ENCODE measurements around the gene IRAK1BP1. TPM values are rescaled to one million over a fixed set of nuclear protein-coding genes. Genes with fewer than 3 reads are reported as not detected.
A peak's percentile ranks its signal among the peaks of the same experiment; 100 is the strongest.
"Not testable (repeated sequence)": the region's sequence is repeated elsewhere in the genome, so short reads cannot be mapped to it uniquely, and the experiment has no call there.

The IRAK1BP1 gene
- total RNA-seq = 5.2 TPM

DNA sequence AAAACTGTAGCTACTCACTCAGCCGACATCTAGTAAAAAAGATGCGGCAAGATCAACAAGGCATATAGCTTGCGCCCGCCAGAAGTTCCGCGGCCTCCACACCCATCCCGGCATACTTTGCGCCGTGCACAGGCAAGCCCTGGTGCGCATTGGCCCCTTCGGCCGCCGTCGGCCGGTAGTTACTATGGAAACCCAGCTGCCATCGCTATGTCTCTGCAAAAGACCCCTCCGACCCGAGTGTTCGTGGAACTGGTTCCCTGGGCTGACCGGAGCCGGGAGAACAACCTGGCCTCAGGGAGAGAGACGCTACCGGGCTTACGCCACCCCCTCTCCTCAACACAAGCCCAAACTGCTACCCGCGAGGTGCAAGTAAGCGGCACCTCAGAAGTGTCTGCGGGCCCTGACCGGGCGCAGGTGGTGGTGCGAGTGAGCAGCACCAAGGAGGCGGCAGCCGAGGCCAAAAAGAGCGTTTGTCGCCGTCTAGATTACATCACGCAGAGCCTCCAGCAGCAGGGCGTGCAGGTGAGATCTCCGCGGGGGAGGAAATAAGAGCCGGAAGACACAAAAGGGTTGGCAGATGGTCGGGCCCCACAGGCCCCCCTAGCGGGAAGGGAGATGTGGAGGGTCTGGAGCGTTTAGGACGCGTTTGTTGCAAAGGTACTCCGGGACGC lies at the start of gene IRAK1BP1:
Gene IRAK1BP1, plus strand, starts transcription at position 182 of the 671 bp plus-strand sequence. Its CDS starts 26 bp downstream, at position 208.
- peak; percentile 98 for ATAC-seq
- intact Hi-C loops (cut with DNase I) = no loop called here
- DNase-seq (ENCODE audit: low spot score) = peak; percentile 86

GRCh38 chr6:78824045-78824444 lies 43.3 kb upstream of the IRAK1BP1 start:
- DNase-seq (ENCODE audit: low spot score) (no peak), ATAC-seq (no peak)
- intact Hi-C loops (cut with DNase I) = no loop called here

- no peak for DNase-seq (ENCODE audit: low spot score)
- no peak for ATAC-seq
- intact Hi-C loops (cut with DNase I) = no loop called here
These were observed 37.9 kb upstream of the IRAK1BP1 start for GRCh38 chr6:78829407-78829806.

DNA sequence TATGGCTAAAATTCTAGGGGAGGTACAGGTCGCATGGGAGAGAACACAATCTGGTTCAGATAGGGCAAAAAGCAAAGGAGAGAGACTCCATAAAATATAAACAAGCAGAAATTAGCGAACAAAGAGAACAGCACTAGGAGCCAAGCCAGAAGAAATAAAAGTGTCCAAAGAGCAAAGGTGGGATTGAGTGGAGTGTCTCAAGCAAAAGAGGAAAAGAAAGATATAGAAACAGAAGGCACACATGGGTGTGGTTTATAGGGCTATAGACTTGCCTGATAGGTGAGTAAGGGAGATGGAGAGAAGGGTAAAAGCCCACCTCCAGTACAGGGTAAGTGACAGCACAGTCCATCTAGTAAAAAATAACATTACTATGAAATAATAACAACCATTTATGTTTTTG lies 36.5 kb upstream of the IRAK1BP1 start:
- ATAC-seq = no peak
- no peak for DNase-seq (ENCODE audit: low spot score)
- intact Hi-C loops (cut with DNase I) = no loop called here

DNA sequence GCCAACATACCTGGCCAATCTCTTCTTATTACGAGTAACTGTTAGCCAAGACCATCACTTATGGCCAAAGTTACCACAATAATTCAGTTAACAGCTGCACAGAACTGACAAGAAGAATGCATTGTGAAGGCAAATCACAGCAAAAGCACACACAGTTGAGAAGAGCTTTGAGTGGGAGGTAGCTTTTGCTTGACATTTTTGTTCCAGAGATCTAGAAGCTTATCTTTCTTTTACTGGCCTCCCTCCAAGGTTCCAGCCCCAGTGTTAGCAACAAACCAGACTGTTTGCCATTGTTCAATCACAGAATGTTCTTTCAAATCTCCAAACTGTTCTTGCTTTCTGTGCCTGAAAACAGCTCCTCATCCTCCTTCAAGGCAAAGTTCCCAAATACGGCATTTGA lies 35.9 kb upstream of the IRAK1BP1 start:
- intact Hi-C loops (cut with DNase I) = no loop called here
- no peak for ATAC-seq
- DNase-seq (ENCODE audit: low spot score) = no peak

DNA sequence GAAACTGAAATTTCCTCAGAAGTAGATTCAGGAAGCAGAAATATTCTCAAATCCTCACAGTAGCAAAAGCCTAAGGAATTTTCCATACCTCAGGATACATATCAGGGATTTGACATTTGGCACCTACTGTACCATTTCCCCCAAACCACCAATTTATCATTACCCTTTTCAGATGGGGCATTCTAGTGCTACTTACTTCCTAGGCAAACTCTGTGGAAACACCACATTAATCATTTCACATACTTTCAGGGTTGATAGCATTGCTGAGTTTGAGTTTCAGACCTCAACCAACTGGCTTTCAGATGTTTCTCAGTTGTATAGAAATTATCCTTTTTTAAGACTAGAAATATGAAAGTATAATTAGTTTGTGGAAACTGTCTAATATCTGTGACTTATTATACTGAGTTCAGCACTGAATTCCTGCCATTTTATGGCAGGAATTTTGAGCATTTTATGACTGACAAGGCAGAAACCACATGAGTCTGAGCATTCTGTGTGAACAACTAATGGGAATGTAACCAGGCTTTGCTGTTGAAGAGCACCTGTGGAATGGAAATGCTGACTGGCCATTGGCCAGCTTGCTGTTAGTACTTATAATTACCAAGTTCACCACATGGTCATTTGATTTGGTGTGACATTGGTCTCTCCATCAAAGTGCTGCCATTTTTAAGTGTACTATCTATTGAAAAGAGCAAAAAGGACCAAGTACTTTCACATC lies 35.1 kb upstream of the IRAK1BP1 start:
- intact Hi-C loops (cut with DNase I) = no loop called here
- no peak for DNase-seq (ENCODE audit: low spot score)
- no peak for ATAC-seq

- ATAC-seq (no peak), DNase-seq (ENCODE audit: low spot score) (no peak)
- intact Hi-C loops (cut with DNase I) = no loop called here
These were observed 31.5 kb upstream of the IRAK1BP1 start for GRCh38 chr6:78835817-78836216.

DNA sequence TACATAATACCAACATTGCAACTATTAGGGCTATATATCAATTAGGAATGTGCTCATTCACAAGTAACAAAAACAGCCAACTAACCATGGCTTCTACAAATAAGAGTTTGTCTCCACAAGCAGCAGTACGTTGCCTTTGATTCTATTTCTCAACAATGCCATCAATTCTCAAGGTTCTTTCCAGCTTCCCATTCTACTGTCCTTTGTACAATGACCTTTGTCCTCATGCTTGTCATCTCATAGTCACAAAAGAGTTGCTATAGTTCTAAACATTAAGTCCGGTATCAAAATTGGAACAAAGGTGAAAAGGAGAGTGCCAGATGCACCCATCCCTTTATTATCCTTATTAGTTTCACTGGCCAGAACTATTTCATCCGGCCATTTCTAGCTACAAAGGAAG lies 30.8 kb upstream of the IRAK1BP1 start:
- DNase-seq (ENCODE audit: low spot score) = no peak
- no peak for ATAC-seq
- intact Hi-C loops (cut with DNase I) = no loop called here

GRCh38 chr6:78841111-78841510 lies 26.2 kb upstream of the IRAK1BP1 start:
- intact Hi-C loops (cut with DNase I) = no loop called here
- DNase-seq (ENCODE audit: low spot score) (no peak), ATAC-seq (no peak)

GRCh38 chr6:78842953-78843352 lies 24.4 kb upstream of the IRAK1BP1 start:
- no peak for DNase-seq (ENCODE audit: low spot score)
- no peak for ATAC-seq
- intact Hi-C loops (cut with DNase I) = no loop called here

DNA sequence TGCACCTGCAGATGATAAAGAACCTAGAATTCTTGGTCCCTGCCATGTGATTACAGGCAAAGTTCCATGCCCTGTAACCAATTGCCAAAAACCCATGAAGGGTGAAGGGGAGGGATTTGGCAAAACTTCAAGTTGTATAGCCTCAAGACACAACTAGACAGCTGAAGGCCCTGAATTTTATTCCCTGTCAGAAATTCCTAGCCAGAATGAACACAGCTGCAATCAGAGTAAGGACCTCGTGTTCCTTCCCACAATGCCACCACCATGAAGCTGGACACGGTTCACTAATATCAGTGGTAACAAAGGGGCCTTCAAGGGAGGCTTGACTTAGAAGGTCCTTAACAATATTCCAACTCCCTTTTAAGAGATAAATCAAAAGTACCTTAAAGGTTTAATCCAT lies 22.5 kb upstream of the IRAK1BP1 start:
- no peak for ATAC-seq
- intact Hi-C loops (cut with DNase I) = no loop called here
- DNase-seq (ENCODE audit: low spot score) = no peak

DNA sequence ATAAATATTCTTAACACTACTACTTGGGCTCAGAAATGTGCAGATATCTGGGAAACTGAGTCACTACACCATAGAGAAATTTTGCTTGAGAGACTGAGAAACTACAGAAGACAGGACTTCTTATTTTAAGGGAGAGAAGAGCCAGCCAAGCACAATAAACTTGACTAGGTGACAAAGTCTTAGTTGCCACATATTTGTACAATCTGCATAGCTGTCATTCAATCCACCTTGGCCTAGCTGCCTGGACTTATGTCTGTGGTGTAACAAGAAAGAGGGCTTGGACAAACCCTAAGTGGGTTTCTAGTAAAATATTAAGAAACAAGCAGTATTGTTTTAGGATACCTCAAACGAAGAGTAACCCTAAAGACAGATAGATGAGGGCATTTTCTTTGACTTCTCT lies 21.8 kb upstream of the IRAK1BP1 start:
- intact Hi-C loops (cut with DNase I) = no loop called here
- DNase-seq (ENCODE audit: low spot score) = no peak
- no peak for ATAC-seq

DNA sequence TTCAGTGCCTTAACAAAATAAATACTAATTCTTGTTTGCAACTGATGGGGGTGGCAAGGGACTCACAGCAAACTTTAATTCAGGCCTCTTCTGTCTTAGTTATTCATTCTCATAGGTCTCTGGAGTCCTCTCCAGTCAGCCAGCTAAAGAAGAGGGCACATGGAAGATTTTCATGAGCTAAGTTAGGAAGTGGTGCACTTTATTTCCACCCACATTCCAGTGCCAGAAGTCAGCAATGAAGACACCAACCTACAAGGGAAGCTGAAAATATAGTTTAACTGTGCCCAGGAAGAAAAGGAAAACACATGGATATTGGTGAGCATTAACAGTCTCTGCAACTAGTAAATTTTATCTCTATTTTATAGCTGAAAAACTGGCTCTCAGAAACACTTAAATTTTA lies 16.7 kb upstream of the IRAK1BP1 start:
- intact Hi-C loops (cut with DNase I) = no loop called here
- ATAC-seq (no peak), DNase-seq (ENCODE audit: low spot score) (no peak)

- intact Hi-C loops (cut with DNase I) = no loop called here
- ATAC-seq = no peak
- no peak for DNase-seq (ENCODE audit: low spot score)
These were observed 16.2 kb upstream of the IRAK1BP1 start for GRCh38 chr6:78851156-78851555.

DNA sequence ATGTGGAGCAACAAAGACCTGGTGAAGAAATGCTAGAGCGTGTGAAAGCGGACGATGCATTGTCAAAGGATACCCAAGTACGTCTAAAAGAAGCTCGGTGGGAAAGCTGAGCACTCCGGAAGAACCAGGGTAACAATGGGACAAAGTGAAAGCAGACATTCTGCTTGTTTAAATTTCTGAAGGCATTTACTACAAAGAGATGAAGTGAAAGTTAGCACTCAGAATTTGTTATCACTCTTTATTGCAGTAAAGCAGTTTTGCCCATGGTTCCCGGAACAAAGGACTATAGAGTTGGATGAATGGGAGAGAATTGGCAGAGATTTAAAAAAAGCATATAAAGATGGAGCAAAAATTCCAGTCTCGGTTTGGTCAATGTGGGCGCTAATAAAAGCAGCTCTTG lies 12.8 kb upstream of the IRAK1BP1 start:
- ATAC-seq (no peak), DNase-seq (ENCODE audit: low spot score) (no peak)
- intact Hi-C loops (cut with DNase I) = no loop called here

- ATAC-seq; intact Hi-C loops (cut with DNase I); DNase-seq (ENCODE audit: low spot score): not testable (repeated sequence)
These were observed 8.9 kb upstream of the IRAK1BP1 start for GRCh38 chr6:78858339-78858938.

DNA sequence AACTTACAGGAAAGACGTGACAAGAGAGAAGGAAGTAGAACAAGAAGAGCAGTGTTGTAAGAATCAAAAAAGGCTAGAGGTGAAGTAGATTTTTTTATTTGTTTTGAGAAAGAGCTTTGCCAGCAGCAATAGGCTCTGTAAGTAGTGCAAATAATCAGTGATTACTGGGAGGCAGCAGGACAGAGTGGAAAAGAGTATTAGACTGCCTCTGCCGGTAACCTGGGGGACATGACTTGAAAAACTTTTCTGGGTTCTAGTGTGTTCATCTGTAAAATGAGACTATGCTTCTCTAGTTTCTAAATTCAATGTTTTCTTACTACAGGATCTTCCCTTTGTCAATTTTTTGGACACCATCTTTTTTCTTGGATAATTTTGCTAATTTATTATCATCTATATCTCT lies 5.8 kb upstream of the IRAK1BP1 start:
- no peak for DNase-seq (ENCODE audit: low spot score)
- ATAC-seq = no peak
- intact Hi-C loops (cut with DNase I) = no loop called here

DNA sequence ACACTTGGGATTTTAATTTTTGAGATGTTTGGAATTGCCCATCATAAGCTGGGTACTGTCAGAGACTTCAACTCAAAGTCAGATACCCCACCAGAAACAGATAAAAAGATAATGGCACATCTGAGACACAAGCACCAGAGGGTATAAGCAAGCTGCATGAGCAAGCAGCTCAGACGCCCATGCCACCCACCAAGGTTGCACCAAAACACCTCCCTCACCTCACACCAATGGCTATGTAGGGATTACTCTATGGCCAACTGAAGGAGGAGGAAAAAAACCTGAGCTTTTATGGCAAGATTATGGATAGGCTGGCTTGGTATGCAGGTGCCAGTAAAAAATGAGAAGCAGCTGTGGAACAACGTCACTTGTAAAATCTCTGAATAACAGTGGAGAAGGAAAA lies 3.8 kb upstream of the IRAK1BP1 start:
- intact Hi-C loops (cut with DNase I) = no loop called here
- DNase-seq (ENCODE audit: low spot score) (no peak), ATAC-seq (no peak)

- ATAC-seq = no peak
- intact Hi-C loops (cut with DNase I) = no loop called here
- no peak for DNase-seq (ENCODE audit: low spot score)
These were observed 2.4 kb upstream of the IRAK1BP1 start for GRCh38 chr6:78864957-78865356.

DNA sequence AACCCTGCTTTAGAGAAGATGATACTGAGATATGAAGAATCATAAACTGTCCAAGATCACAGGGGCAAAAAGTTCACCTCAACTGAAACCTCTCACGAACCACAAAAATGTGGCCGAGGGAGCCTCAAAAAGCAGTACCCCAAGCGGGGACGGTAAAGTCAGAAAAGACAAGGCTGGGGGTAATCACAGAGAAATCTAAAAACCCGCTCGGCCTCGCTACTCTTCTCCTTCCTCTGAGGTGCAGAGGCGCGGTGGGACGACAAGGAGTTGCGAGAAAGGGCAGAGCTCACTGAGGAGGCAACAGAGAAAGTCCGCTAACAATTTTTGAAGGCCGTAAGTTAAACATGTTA lies 356 bp upstream of the IRAK1BP1 start:
- peak; percentile 59 for DNase-seq (ENCODE audit: low spot score)
- intact Hi-C loops (cut with DNase I) = no loop called here

GRCh38 chr6:78868116-78868515 lies 765 bp downstream of the IRAK1BP1 start:
- DNase-seq (ENCODE audit: low spot score) (no peak), ATAC-seq (no peak)
- intact Hi-C loops (cut with DNase I) = no loop called here

More for the DNA sequence above, 356 bp upstream of the IRAK1BP1 start:
- ATAC-seq = peak; percentile 69
